ENCODE results near the gene DIP2A.

DIP2A gene

DNA sequence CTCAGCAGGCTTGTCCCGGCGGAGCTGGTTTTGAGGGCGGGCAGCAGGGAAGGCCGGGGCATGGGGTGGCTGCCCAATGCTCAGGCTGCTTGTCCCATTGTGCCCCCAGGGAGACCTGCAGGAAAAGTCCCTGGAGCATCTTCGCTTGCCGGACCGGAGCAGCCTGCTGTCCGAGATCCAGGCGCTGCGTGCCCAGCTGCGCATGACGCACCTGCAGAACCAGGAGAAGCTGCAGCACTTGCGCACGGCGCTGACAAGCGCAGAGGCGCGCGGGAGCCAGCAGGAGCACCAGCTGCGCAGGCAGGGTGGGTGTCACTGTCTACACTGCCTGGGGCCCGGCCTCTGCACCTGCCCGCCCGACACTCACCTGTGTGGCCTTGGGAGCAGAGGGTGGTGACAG is 30.4 kb upstream of the DIP2A start:
- Histone ChIP-seq H3K36me3 (ENCODE audit: insufficient read depth, low read length) (peaks cover 88% of the 10 kb centered on the region), H3K9ac (ENCODE audit: low read depth, low read length) (no peak overlapping the region), H2AFZ (ENCODE audit: low read depth, low read length) (no peak overlapping the region), H3K27me3 (ENCODE audit: insufficient read depth, low read length, poor library complexity) (no peaks in the 10 kb centered on the region), H3K79me2 (ENCODE audit: insufficient read depth, low read length) (no peaks in the 10 kb centered on the region; the same call in 1 of the 2 replicates), H3K4me2 (ENCODE audit: insufficient read depth, low read length) (no peak overlapping the region), H3K4me3 (ENCODE audit: low read depth in 1 of 2, low read length in 2 of 2) (no peak overlapping the region), H3K4me1 (ENCODE audit: insufficient read depth, low read length) (peaks cover 2% of the 10 kb centered on the region), H3K27ac (ENCODE audit: low read length) (no peak overlapping the region), H4K20me1 (ENCODE audit: insufficient read depth, low read length) (peaks cover 12% of the 10 kb centered on the region; the same call in 1 of the 2 replicates), H3K9me3 (ENCODE audit: insufficient read depth, low read length, severe bottlenecking) (no peaks in the 10 kb centered on the region)
- no peak for TF ChIP-seq EZH2 (IDR thresholded peaks at IDR 0.05; ENCODE audit: borderline replicate concordance, low read depth, low read length, severe bottlenecking)
- TF ChIP-seq, protein P1, sequence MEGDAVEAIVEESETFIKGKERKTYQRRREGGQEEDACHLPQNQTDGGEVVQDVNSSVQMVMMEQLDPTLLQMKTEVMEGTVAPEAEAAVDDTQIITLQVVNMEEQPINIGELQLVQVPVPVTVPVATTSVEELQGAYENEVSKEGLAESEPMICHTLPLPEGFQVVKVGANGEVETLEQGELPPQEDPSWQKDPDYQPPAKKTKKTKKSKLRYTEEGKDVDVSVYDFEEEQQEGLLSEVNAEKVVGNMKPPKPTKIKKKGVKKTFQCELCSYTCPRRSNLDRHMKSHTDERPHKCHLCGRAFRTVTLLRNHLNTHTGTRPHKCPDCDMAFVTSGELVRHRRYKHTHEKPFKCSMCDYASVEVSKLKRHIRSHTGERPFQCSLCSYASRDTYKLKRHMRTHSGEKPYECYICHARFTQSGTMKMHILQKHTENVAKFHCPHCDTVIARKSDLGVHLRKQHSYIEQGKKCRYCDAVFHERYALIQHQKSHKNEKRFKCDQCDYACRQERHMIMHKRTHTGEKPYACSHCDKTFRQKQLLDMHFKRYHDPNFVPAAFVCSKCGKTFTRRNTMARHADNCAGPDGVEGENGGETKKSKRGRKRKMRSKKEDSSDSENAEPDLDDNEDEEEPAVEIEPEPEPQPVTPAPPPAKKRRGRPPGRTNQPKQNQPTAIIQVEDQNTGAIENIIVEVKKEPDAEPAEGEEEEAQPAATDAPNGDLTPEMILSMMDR (IDR thresholded peaks at IDR 0.05; ENCODE audit: borderline replicate concordance, extremely low read depth, low read length, poor library complexity, severe bottlenecking) = no peak
- ATAC-seq (ENCODE audit: insufficient read depth, low read depth) = no peak
- DNase-seq = no peak

DNA sequence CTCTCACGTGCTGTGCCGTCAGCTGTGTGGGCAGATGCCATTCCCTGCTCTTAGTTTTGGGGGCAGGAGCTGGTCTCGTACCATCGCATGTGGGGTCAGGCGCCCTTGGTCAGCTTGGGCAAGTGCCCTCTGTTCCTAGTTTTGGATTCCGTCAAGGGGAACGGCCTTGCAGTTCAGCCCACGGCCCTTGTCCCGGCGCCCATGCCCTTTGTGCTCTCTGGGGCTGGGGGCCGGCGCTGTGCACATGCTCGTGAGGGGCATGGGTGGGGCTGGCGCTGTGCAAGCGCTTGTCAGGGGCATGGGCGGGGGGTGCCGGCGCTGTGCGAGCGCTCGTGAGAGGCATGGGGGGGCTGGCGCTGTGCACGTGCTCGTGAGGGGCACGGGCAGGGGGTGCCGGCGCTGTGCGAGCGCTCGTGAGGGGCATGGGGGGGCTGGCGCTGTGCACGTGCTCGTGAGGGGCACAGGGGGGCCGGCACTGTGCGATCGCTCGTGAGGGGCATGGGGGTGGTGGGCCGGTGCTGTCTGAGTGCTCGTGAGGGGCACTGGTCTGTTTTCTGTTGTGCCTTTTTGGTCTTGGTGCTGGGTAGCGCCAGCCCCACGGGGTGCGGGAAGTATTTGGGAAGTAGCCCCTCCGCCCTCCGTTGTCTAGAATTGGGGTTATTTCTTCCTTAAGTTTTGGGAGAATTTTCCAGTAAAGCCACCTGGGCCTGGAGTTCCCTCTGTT is 29.5 kb upstream of the DIP2A start:
- Histone ChIP-seq H3K79me2 (ENCODE audit: insufficient read depth, low read length) (no peaks in the 10 kb centered on the region; the same call in 1 of the 2 replicates), H4K20me1 (ENCODE audit: insufficient read depth, low read length) (peaks cover 12% of the 10 kb centered on the region; the same call in 1 of the 2 replicates), H3K36me3 (ENCODE audit: insufficient read depth, low read length) (peaks cover 89% of the 10 kb centered on the region), H3K27ac (ENCODE audit: low read length) (no peak overlapping the region), H3K27me3 (ENCODE audit: insufficient read depth, low read length, poor library complexity) (no peaks in the 10 kb centered on the region), H3K9ac (ENCODE audit: low read depth, low read length) (no peak overlapping the region), H2AFZ (ENCODE audit: low read depth, low read length) (no peak overlapping the region), H3K4me3 (ENCODE audit: low read depth in 1 of 2, low read length in 2 of 2) (no peak overlapping the region), H3K4me1 (ENCODE audit: insufficient read depth, low read length) (no peaks in the 10 kb centered on the region), H3K4me2 (ENCODE audit: insufficient read depth, low read length) (no peak overlapping the region), H3K9me3 (ENCODE audit: insufficient read depth, low read length, severe bottlenecking) (no peaks in the 10 kb centered on the region)
- TF ChIP-seq EZH2 (IDR thresholded peaks at IDR 0.05; ENCODE audit: borderline replicate concordance, low read depth, low read length, severe bottlenecking) = no peak
- TF ChIP-seq, protein P1 (IDR thresholded peaks at IDR 0.05; ENCODE audit: borderline replicate concordance, extremely low read depth, low read length, poor library complexity, severe bottlenecking) = no peak
- ATAC-seq (ENCODE audit: insufficient read depth, low read depth) = no peak
- no peak for DNase-seq

DNA sequence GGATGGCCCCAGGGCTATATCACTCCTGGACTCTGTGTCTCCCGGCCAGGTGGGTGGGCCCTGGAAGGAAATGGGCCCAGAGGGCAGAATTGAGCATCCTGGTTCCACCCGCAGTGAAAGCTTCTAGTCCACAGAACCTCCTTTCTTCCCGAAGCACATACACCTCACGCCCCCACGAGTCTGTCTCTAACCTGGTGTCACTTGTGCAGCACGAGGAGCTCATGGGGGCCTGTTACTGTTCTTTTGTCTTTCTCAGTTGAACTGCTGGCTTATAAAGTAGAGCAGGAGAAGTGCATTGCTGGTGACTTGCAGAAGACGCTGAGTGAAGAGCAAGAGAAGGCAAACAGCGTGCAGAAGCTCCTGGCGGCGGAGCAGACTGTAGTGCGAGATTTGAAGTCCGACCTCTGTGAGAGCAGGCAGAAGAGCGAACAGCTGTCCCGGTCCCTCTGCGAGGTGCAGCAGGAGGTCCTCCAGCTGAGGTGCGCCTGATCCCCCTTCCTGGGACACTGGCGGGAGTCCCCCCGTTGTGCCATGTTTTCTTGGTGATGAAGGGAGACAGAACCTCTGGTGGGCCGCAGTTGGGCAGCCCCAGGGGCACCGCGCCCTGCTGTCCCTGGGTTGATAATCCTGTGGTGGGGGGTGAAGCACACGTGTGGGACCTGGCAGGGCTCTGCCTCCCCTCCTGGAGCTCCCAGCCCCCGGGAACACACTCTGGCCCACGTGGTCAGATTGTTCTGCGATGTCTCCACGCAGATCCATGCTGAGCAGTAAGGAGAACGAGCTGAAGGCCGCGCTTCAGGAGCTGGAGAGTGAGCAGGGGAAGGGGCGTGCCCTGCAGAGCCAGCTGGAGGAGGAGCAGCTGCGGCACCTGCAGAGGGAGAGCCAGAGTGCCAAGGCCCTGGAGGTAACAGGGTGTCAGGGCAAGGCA is 28.7 kb upstream of the DIP2A start:
- Histone ChIP-seq H3K9me3 (ENCODE audit: insufficient read depth, low read length, severe bottlenecking) (no peaks in the 10 kb centered on the region), H3K27ac (ENCODE audit: low read length) (no peak overlapping the region), H3K27me3 (ENCODE audit: insufficient read depth, low read length, poor library complexity) (no peaks in the 10 kb centered on the region), H2AFZ (ENCODE audit: low read depth, low read length) (no peak overlapping the region), H4K20me1 (ENCODE audit: insufficient read depth, low read length) (peaks cover 18% of the 10 kb centered on the region), H3K4me1 (ENCODE audit: insufficient read depth, low read length) (no peaks in the 10 kb centered on the region), H3K9ac (ENCODE audit: low read depth, low read length) (no peak overlapping the region), H3K36me3 (ENCODE audit: insufficient read depth, low read length) (peaks cover 92% of the 10 kb centered on the region), H3K79me2 (ENCODE audit: insufficient read depth, low read length) (no peaks in the 10 kb centered on the region; the same call in 1 of the 2 replicates), H3K4me3 (ENCODE audit: low read depth in 1 of 2, low read length in 2 of 2) (no peak overlapping the region), H3K4me2 (ENCODE audit: insufficient read depth, low read length) (no peak overlapping the region)
- no peak for DNase-seq
- ATAC-seq (ENCODE audit: insufficient read depth, low read depth) = no peak
- TF ChIP-seq, protein P1 (IDR thresholded peaks at IDR 0.05; ENCODE audit: borderline replicate concordance, extremely low read depth, low read length, poor library complexity, severe bottlenecking) = no peak
- no peak for TF ChIP-seq EZH2 (IDR thresholded peaks at IDR 0.05; ENCODE audit: borderline replicate concordance, low read depth, low read length, severe bottlenecking)

All from DND-41 (cell line).